ENCODE data around the gene EPC1. TPM values are rescaled to one million over a fixed set of nuclear protein-coding genes. Genes with fewer than 3 reads are reported as not detected.

The EPC1 gene
- total RNA-seq, 1 donor from 2014 or later: 99.4 TPM

DNA sequence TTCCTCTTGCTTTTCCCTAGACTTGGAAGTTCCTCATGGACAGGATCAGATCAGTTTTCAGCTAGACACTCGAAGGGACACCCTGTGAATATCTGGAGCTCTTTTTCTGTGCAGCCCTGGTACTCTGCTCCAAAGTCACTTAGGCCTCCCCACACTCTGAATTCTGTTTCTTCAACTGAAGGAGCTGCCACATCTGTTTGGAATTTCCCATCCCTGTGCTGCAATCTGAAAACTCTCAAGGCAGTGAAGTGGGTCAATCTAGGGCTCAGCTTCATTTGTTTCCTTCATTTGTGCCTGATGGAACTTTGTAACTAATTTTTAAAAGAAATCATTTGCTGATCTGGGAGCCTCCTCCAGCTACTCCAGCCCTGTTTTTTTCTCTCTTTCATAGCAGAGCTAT lies 9.6 kb downstream of the EPC1 start:
- no peak for DNase-seq

DNA sequence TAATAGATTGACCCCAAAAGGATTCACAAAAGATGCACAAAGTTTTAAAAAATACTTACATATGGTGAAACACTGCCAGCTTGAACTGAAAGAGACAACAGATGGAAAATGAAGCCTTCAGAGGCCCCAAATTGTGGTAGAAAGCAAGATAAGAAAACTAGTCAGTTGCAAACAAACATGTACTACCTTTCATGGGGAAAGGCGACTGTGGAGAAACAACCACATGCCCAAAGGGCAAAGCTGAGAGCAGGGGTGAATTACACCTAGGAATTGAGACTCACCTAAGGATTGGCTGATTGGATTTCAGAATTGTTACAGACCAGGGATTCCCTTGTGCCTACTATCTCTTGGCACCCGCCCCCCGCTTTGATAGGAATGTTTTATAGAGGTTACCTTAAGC lies 13.1 kb downstream of the EPC1 start:
- DNase-seq: no peak

DNA sequence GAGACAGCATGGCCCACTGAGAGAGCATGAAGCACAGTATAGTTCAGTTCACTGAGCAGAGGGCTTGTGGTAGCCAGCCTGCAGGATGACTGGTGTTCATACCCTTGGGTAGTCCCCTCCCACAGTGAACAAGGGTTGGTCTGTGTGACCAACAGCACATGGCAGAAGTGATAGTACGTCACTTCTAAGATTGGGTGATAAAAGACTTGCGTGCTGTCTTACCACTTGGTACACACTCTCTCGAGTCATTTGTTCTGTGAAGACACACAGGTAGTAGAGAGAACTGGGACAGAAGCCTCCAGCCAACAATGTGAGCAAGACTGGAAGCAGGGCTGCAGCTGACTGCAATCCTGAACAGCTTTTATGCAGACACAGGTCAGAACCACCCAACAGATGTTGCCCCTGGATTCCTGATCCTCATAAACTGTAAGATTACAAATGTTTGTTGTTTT lies 14.6 kb downstream of the EPC1 start:
- DNase-seq: no peak

DNA sequence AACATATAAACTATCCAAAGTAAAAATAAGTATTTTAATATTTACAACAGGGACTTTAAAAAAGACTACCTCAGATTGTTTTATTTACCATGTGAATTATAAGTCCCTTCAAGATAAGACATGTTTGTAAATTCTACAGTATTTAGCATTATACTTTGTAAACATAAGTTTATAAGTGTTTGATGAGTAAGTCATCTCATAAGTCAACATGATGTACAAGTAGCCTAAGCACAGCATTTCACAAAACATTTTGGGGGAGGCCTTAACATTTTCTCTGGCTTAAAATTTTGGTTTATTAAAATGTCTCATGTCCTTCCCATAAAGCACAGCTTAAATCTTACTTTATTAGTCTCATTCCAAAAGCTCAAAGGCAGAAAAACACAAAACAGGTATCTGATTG lies 15.4 kb downstream of the EPC1 start:
- no peak for DNase-seq

DNA sequence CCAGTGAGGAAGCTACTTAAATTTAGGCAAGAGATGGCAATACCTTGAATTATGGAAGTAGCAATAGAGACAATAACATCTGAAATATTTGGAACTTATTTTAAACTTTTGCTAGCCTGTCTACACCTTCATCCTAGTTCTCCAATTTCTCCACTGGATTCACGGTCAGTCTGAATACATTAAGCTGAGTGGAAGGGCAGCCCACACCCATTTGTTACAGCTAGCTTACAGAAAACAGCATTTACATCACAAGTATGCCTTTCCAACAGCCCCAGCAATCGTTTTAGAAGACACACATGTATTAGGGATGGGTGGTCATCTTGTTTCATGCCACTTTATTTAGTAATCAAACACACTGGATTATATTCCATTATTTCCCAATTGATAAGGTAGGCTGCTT lies 16.7 kb downstream of the EPC1 start:
- DNase-seq: no peak

DNA sequence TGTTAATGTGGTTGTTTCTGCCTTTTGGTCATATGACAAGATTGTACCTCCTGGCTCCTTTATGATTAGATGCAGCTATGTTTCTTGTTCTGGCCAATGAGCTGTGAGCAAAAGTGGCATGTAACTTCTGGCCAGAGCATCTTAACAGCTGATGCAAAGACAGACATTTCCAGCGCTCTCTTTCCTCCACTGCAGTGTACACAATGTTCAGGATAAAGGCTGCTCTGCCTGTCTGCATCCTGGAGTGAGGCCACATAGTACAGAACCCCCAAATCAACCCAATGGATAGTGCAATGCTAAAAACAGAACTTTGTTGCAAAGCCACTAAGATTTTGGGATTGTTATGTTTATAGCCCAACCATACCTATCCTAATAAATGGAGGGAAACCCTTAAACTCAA lies 17.9 kb downstream of the EPC1 start:
- DNase-seq: no peak

DNA sequence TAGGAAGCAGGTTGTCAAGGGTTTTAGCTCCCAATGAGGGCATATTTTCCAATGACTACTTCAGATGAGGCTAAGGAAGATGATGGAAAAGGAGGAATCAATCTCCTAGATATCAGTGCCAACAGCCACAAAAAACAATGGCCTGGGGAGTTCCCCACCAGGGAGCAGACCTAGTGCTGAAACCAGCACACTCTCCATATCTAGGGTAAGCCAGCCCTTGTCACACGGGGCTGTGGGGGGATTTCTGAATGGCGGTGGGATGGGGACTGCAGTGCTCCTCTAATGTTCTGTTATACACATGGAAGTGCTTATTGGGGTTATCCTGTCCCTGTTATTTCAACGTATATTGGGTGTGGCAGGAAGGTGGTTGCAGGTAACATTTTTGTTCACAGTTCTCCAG lies 18.5 kb downstream of the EPC1 start:
- no peak for DNase-seq

DNA sequence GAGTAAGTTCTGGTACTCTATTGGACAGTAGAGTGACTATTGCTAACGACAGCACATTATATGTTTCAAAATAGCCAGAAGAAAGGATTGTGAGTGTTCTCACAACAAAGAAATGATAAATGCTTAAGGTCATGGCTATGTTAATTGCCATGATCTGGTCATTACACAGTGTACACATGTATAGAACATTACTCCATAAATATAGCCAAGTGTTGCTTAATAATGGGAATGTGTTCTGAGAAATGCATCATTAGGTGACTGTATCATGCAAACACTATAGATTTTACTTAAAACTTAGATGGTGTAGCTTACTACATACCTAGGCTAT lies 19.6 kb downstream of the EPC1 start:
- DNase-seq: no peak

DNA sequence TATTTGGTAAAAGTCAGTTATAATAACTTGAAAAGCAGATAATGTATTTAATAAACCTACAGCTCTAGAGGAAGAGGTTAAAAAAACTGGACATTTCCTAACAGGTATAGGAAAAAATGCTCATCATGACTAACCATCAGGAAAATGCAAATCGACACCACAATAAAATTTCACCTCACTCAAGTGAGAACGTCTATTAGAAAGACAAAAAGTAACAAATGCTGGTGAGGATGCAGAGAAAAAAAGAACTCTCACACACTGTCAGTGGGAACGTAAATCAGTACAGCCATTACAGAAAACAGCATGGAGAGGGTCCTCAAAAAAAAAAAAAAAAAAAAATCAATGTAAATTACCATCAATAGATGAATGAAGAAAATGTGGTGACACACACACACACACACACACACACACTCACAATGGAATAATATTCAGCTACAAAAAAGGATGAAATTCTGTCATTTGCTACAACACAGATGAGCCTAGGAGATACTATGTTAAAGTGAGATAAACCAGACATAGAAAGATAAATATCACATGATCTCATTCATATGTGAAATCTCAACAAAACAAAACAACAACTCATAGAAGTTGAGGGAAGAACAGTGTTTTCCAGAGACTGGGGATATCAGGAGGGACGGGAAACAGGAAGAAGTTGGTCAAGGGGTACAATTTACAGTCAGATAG lies 20.1 kb downstream of the EPC1 start:
- no peak for DNase-seq

DNA sequence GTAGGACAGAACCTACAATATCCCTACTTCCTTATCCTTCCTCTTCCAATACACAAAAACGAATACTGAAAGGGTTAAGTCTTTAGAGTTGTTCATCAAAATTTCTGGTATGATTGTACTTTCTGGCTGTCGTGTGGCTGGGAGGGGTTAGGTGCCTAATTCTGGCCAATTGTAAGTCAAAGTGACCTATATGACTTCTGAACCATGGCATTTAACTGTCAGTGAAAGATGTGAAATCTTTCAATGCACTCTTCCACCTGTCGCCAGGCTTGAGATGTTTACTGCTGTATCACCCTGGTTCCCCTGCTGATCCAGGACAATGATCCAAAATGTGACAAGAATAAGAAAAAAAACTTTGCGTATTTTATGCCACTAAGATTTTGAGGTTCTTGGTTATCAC lies 20.8 kb downstream of the EPC1 start:
- no peak for DNase-seq

DNA sequence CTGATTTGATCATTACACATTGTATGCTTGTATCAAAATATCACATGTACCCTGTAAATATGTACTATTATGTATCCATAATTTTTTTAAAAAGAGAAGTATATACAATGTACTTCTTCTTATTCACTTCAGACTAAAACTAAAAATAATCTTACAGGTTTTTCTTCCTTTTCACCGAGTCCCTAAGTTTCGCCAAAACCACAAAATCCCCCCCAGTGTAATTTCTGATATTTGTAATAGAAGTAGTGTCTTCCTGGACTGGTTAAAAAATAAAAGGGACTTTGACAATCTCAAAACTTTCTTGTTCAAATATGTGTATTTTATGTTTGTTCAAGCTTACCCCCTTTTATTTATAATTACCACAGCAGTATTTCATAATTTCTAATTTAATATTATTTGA lies 23.9 kb downstream of the EPC1 start:
- no peak for DNase-seq

DNA sequence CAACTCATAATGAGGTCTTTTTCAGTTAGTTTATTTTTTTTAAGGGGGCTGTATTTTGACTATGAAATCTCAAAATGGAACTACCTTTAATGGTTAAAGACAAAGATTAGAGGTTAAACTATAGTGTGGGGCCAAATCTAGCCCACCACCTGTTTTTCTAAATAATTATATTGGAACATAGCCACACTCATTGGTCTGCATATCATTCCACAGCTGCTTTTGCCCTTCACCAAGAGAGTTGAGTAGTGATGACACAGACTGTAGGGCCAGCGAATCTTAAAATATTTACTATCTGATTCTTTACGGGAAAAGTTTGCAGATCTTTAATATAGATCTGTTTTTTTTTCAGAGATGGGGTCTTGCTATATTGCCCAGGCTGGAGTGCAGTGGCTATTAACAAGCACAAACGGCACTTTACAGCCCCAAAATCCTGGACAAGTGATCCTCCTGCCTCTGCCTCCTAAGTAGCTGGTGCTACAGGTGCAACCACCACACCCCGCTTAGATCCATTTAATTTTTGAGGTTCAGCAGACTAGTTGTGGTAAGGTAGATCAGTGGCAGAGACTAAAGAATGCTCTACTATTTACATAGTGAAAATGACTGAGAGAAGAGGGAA lies 25.8 kb downstream of the EPC1 start:
- DNase-seq: no peak

DNA sequence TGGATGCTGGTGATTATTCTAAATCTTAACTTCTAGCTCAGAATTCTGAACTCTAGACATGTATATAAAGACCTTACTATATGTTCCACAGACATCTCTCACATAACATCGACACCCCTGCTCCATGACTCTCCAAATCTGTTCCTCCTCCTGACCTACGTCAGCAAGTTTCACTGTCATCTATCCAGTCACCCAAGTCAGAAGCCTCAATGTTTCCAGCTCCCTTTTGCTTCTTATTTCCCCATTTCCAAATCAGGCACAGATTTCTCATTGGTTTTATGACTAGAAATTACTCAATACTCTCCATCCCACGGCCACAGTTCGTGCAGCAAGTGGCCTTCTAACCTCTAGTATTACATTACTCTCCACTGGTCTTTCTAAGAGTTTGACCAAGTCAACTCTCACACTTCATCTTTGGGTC lies 28.5 kb downstream of the EPC1 start:
- no peak for DNase-seq

DNA sequence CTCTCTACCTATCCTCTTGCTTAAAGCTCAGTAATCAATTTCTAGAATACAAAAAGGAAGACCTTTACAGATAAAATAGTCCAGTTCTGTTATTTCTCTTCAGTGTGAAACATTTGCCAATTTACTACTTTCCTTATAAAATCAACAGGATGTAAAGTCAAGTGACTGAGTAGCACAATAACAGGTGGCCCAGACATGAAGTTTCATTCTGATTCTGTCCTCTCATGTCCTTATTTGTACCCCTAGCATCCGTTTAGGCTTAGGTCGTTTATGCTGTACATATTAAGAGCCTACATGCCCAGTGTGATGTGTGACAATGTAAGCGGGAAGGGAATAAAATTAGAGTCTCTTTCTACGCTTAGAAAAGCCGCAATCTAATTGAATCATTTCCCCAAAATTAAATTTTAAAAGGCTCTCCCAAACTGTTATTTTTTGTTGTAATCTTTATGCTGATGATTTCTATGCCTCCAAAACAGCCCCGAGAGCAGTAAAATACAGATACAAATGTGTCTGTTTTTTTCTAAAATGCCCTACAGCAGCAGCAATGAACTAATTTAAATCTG lies 29.1 kb downstream of the EPC1 start:
- no peak for DNase-seq

DNA sequence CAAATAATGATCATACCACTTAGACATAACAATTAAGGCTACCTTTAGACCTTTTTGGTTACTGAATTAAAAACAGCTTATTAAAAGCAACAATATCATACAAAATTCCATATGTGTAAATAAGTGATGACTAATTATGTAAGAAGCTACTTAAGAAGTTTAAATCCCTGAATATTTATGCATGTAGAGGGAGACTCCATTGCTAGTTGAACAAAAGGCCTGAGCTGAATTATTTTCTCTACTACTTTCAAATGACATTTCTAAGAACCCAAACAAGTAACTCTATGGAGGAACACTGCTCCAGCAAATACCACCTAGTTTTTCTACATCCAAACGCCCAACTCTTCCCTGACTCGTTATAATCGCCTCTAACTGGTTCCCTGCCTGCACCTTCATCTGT lies 31.5 kb downstream of the EPC1 start:
- DNase-seq: no peak

DNA sequence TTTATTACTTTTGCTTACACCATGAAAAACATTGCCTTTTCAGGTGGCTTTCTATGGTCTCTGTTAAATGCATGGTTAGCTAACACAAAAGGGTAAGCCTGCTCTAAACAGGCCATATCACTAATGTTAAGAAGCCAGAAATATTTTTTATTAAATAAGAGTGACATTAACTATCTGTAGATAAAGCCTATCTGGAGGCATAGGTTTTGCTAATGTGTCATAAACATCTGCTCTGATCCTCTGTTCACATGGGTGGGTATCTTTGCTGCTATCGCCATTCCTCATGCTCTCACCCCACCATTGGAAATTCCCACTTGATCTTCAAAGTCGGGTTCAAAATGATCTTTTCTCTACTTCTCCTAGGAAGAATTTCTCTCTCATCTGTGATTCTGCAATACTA lies 32.4 kb downstream of the EPC1 start:
- no peak for DNase-seq

DNA sequence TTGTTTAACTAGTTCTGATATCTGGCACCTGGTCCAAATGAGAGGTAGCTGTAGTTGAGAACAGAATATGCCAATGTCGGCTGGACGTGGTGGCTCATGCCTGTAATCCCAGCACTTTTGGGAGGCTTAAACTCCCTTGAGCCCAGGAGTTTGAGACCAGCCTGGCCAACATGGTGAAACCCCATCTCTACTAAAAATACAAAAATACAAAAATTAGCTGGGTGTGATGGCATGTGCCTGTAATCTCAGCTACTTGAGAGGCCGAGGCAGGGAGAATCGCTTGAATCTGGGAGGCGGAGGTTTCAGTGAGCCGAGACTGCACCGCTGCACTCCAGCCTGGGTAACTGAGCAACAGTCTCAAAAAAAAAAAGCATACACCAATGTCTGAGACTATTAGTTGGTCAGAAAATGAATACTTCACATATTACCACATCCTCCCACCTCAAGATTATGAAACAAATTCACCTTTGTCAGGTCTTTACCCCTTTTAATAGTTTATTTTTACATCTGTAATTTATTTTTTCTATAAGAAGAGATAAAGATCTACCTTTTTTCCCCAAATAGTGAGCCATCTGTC lies 38.8 kb downstream of the EPC1 start:
- no peak for DNase-seq

DNA sequence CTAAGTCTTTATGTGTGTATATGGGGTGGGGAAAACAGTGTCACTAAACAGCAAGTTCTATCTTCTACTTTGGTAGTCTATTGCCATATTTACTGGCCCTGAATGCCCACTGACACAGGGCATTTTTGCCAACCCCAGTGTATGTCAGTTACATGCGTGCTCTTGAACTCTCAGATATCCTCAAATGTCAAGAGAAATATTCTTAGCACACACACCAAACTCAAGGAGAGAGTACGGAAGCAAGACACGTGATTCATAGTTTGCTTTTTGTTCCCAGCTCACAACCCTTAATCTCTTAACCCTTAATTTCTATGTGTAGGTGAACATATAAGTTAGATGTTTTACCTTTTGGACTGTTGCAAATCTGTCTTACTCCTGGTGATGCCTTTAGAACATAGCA lies 39.3 kb downstream of the EPC1 start:
- DNase-seq: no peak

DNA sequence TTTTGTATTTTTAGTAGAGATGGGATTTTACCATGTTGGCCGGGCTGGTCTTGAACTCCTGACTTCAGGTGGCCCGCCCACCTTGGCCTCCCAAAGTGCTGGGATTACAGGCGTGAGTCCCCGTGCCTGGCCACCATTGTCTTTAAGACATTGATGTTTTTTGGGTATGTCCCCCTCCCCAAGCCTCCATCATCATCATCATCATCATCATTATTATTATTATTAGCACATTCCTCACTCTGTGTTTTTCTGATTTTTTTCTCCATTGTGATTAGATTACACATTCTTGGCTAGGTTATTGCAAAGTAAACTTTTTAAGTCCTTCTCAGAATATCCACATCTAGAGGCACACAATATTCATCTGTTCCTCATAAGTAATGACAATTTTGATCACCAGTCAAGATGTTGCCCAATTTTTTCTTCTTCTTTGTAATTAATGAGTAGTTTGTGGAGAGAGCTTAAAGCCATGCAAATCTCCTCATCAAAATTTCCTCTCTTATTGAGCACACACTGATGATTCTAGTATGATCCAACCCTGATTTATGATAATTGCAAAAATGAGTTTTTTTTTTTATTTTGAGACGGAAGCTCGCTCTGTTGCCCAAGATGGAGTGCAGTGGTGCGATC lies 47.5 kb downstream of the EPC1 start:
- no peak for DNase-seq

DNA sequence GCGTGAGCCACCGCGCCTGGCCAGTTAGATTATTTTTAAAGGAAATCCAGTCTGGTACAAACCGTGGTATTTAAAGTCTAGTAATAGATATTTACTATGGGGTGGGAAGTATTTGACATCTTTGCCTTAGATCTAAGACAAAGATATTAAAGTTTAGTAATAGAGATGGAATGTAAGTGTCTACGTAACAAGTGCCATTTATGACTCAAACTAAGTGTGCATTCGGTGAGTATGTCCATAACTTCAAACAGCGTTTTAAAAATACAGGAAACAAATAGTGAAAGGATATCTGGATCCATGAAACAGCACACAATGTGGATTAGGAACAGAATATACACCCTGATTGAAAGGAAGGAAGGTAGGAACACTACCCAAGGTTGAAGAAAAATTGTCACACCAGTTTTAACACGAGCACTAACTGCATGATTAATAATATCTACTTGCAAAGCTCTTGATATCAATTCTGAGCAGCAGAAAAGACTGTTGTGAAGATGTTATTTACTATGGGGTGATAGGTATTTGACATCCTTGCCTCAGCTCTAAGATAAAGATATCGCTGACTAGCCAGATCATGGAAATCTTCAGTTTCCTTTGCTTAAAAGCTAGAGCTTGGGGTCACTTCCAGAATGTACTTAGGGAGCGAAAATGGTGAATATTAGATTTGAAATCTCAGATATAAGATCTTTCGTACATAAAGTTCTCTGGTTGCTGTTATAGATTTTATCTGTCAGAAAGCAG lies 48.7 kb downstream of the EPC1 start:
- no peak for DNase-seq

DNA sequence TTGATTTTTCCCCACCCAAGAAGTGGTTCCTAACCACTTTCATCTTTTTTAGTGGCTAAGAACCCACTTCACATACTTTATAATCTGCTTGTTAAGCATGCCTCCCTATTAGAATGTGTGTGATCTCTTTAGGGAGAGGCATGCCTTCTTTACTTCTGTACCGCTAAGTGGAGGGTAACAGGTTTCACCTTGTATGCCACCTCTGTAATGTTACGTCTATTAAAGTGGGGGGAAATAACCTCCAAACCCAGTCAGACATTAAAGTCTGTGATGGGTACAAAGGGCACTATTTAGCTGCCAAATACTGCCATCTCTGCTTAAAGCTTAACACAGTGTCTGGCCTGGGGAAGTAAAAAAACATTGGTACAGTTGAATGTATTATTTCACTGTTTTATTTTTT lies 51.9 kb downstream of the EPC1 start:
- DNase-seq: no peak

DNA sequence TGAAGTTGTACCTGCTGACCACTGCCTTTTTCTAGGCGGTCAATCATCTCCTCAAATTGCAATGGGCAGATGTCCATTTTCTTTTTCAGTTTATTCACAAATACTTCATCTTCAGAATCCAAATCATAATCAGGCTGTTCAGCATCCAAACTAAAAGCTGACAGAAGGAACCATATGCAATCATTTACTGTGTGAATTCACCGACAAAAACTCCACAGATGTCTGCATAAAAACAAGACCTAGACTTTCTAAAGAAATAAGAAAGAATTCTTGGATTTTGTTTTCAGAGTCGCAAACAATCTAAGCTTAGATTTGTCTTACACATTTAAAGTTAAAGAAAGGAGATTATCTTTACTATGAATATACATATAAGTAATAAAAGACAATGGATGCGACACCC lies 53.4 kb downstream of the EPC1 start:
- DNase-seq: no peak

DNA sequence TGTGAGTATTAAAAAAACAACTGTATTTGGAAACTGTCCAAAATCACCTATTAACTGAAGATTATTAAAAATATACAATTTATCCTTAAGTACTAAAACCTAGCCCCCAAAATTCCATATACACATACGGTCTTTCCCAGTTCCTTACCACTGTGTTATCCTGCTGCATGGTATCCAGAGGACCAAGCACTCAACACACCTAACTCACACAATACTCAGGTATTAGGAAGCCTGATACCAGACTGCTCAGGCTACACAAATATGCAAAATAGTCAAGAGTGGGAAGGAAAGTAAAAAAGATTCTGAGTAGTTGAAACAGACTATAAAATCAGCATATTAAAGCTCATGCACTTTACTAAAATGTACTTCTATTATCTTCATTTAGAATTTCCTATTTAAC lies 67.2 kb downstream of the EPC1 start:
- no peak for DNase-seq

Measured in occipital lobe (tissue), 2 donors.